Osteoblast (primary cell): ENCODE data around the gene ABI2. TPM values are rescaled to one million over a fixed set of nuclear protein-coding genes. Genes with fewer than 3 reads are reported as not detected.

Source experiments
- DNase-seq: peaks from one replicate; pipeline ENCODE4 v3.0.0; 2011; ENCODE audit warnings: low spot score, mixed read lengths; ENCODE audit not compliant: insufficient read length; ENCODE audit errors: missing footprints
- H2AFZ ChIP-seq: 2 replicates; pipeline ENCODE4 v1.6.0; 2011; ENCODE audit warnings: mild to moderate bottlenecking, low read length
- H3K27ac ChIP-seq: 2 replicates; pipeline ENCODE4 v1.5.1; 2011; ENCODE audit warnings: mild to moderate bottlenecking, low read depth, low read length, moderate library complexity
- H3K27me3 ChIP-seq: 2 replicates; pipeline ENCODE4 v1.6.0; 2012; ENCODE audit warnings: mild to moderate bottlenecking, control low read depth, inconsistent platforms, low read length, moderate library complexity; ENCODE audit not compliant: insufficient read depth
- H3K36me3 ChIP-seq: 2 replicates; pipeline ENCODE4 v1.5.1; 2011; ENCODE audit warnings: mild to moderate bottlenecking, low read length, control low read depth, moderate library complexity; ENCODE audit not compliant: insufficient read depth
- H3K4me1 ChIP-seq: 2 replicates; pipeline ENCODE4 v1.5.1; 2011; ENCODE audit warnings: mild to moderate bottlenecking, low read length, control low read depth, moderate library complexity; ENCODE audit not compliant: insufficient read depth
- H3K4me2 ChIP-seq: 2 replicates; pipeline ENCODE4 v1.6.0; 2011; ENCODE audit warnings: mild to moderate bottlenecking, low read length; ENCODE audit not compliant: insufficient read depth
- H3K4me3 ChIP-seq: fragments of 200-600 bp; sonication (generic); 3 replicates; pipeline ENCODE4 v1.5.1; 2012; ENCODE audit warnings: mild to moderate bottlenecking, low read length, inconsistent platforms; ENCODE audit not compliant: insufficient read depth
- H3K79me2 ChIP-seq: 2 replicates; pipeline ENCODE4 v1.6.0; 2012; ENCODE audit warnings: mild to moderate bottlenecking, low read length, control low read depth, inconsistent platforms; ENCODE audit not compliant: insufficient read depth
- H3K9me3 ChIP-seq: 2 replicates; pipeline ENCODE4 v1.5.1; 2011; ENCODE audit warnings: low read depth, low read length, control low read depth
- H4K20me1 ChIP-seq: 2 replicates; pipeline ENCODE4 v1.6.0; 2012; ENCODE audit warnings: mild to moderate bottlenecking, low read length, control low read depth; ENCODE audit not compliant: insufficient read depth
- total RNA-seq: library from RNA; depleted of rRNA; stranded (reverse); fragments of >200 nt; gene quantifications from 2 replicates; pipeline ENCODE4 v1.2.3, GENCODE V29; 2012
- TF ChIP-seq, protein P1 (sequence below): IDR thresholded peaks from 2 replicates; pipeline ENCODE4 v1.5.1; 2011; ENCODE audit warnings: mild to moderate bottlenecking, low read depth, low read length, moderate library complexity; ENCODE audit errors: extremely low read depth

Gene ABI2
- total RNA-seq, 1 donor, result 38.7 TPM

DNA sequence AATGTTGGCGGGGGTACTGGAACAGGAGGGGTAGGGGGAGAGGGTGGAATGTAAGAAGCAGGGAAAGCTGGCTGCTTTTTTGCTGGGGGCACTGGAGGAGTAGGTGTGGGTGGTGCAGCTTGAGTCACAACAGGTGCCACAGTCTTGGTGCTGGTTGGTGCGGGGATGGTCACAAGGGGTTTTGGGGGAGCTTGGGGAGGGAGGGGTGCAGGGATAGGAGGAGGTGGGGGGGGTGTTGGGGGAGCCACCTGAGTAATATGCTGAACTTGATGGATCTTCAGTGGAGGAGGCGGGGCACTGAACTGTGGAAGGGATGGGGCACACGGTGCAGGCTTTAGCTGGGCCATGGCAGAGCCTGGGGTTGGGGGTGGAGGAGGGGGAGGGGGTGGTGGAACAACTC lies 112.5 kb downstream of the ABI2 start:
- peaks cover 84% of the 10 kb centered on the region for H3K36me3 ChIP-seq
- H3K9me3 ChIP-seq, result no peaks in the 10 kb centered on the region

DNA sequence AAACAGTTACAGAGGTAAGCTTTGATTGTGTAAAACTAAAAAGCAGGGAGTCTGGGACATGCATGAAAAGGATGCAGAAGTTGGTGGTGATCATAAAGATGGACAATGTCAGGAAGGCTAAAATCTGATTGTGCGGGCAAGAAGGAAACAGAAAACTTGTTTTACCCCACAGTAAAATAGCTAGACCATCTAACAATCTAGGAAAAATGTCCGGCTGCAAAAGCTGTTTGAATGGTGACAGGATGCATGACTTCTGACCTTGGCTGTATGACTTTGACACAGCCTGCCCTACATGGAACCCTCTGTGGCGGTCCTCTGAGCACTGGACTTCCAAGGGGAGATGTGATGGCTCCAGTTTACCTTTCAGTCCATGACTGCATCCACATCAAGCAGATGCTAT lies 113.3 kb downstream of the ABI2 start:
- Histone ChIP-seq H3K4me3 (no peak overlapping the region), H4K20me1 (peaks cover 20% of the 10 kb centered on the region), H3K27ac (no peak overlapping the region), H3K36me3 (peaks cover 85% of the 10 kb centered on the region), H3K4me1 (peaks cover 45% of the 10 kb centered on the region), H3K79me2 (peaks cover 50% of the 10 kb centered on the region), H3K27me3 (no peaks in the 10 kb centered on the region), H2AFZ (no peak overlapping the region), H3K9me3 (no peaks in the 10 kb centered on the region), H3K4me2 (no peak overlapping the region)
- TF ChIP-seq, protein P1, sequence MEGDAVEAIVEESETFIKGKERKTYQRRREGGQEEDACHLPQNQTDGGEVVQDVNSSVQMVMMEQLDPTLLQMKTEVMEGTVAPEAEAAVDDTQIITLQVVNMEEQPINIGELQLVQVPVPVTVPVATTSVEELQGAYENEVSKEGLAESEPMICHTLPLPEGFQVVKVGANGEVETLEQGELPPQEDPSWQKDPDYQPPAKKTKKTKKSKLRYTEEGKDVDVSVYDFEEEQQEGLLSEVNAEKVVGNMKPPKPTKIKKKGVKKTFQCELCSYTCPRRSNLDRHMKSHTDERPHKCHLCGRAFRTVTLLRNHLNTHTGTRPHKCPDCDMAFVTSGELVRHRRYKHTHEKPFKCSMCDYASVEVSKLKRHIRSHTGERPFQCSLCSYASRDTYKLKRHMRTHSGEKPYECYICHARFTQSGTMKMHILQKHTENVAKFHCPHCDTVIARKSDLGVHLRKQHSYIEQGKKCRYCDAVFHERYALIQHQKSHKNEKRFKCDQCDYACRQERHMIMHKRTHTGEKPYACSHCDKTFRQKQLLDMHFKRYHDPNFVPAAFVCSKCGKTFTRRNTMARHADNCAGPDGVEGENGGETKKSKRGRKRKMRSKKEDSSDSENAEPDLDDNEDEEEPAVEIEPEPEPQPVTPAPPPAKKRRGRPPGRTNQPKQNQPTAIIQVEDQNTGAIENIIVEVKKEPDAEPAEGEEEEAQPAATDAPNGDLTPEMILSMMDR, result no peak
- no peak for DNase-seq

More for the DNA sequence above, 112.5 kb downstream of the ABI2 start:
- no peak overlapping the region for H3K4me2 ChIP-seq
- H3K79me2 ChIP-seq, result peaks cover 56% of the 10 kb centered on the region
- H3K4me1 ChIP-seq, result peaks cover 38% of the 10 kb centered on the region
- H3K27me3 ChIP-seq, result no peaks in the 10 kb centered on the region
- H3K4me3 ChIP-seq, result no peak overlapping the region
- H4K20me1 ChIP-seq, result peaks cover 20% of the 10 kb centered on the region
- no peak overlapping the region for H2AFZ ChIP-seq
- no peak overlapping the region for H3K27ac ChIP-seq
- no peak for DNase-seq
- TF ChIP-seq, protein P1, result no peak

DNA sequence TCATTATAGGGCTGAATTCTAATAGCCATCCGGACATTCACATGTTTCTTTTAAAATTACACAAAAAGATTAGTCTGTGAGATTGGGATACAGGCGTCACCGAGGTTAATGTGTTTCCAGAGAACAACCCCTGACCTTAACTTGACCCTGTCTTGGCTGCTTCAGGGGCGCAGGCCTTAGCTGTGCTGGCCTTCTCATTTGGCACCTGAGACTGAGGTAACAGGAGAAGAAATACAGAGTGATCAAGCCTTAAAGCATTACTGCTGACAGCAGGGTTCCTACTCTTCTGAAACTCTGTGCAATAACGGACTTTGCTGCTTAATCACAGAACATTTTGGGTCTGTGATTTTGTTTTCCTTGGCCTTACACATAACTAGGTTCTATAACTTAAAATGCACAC lies 114.3 kb downstream of the ABI2 start:
- TF ChIP-seq, protein P1, result no peak

DNA sequence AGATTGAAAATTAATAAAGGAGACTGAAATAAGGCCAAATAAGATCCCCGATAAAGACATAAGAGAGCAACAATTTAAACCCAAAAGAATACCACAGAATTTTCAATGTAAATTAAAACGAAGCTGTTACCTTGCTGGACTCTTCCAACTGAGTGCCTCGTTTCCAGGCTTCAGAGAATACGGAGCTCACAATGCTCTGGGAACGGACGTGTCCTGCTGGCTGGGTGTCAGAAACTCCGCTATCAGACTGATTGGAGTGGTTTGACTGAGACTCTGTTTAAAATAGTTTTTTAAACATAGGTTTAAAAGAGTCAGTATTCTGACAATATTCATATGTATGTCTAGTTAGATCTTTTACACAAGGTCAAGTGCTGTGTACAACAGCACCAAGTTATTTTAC lies 116.5 kb downstream of the ABI2 start:
- Histone ChIP-seq H3K9me3 (no peaks in the 10 kb centered on the region), H3K4me1 (peaks cover 21% of the 10 kb centered on the region), H3K4me3 (no peak overlapping the region), H3K4me2 (no peak overlapping the region), H3K79me2 (peaks cover 25% of the 10 kb centered on the region), H3K36me3 (peaks cover 85% of the 10 kb centered on the region), H2AFZ (no peak overlapping the region), H3K27me3 (no peaks in the 10 kb centered on the region), H4K20me1 (peaks cover 4% of the 10 kb centered on the region), H3K27ac (peak overlapping the region; percentile 77)
- no peak for DNase-seq
- TF ChIP-seq, protein P1, result no peak

More for the DNA sequence above, 114.3 kb downstream of the ABI2 start:
- no peak overlapping the region for H3K4me2 ChIP-seq
- H3K27me3 ChIP-seq, result no peaks in the 10 kb centered on the region
- H3K27ac ChIP-seq, result no peak overlapping the region
- no peaks in the 10 kb centered on the region for H3K9me3 ChIP-seq
- H3K4me3 ChIP-seq, result no peak overlapping the region
- H4K20me1 ChIP-seq, result peaks cover 19% of the 10 kb centered on the region
- peaks cover 40% of the 10 kb centered on the region for H3K4me1 ChIP-seq
- no peak overlapping the region for H2AFZ ChIP-seq
- peaks cover 40% of the 10 kb centered on the region for H3K79me2 ChIP-seq
- DNase-seq, result no peak
- H3K36me3 ChIP-seq, result peaks cover 86% of the 10 kb centered on the region
